Breast epithelium (tissue), 3 donors: Measurements from ENCODE around the gene CDH2.

Source experiments
- POLR2A ChIP-seq: fragments of 450-650 bp; IDR thresholded peaks from one replicate; pipeline ENCODE4 v1.6.1; 2016; ENCODE audit warnings: antibody characterized with exemption, mild to moderate bottlenecking, moderate library complexity
- POLR2AphosphoS5 ChIP-seq, 3 donors: sonication (generic); formaldehyde crosslinking; IDR thresholded peaks; one replicate each; pipeline ENCODE4 v1.6.1; 2017; ENCODE audit warnings: antibody characterized with exemption in 3 of 3
- TF ChIP-seq, protein P1 (sequence below), 3 donors: fragments of 450-650 bp; IDR thresholded peaks; one replicate each; pipeline ENCODE4 v1.5.1; 2016 to 2017; ENCODE audit warnings: antibody characterized with exemption in 3 of 3, mild to moderate bottlenecking in 3 of 3, moderate library complexity in 3 of 3

GRCh38 chr18:28212060-28212459, 35.1 kb upstream of the CDH2 start:
- TF ChIP-seq, protein P1, sequence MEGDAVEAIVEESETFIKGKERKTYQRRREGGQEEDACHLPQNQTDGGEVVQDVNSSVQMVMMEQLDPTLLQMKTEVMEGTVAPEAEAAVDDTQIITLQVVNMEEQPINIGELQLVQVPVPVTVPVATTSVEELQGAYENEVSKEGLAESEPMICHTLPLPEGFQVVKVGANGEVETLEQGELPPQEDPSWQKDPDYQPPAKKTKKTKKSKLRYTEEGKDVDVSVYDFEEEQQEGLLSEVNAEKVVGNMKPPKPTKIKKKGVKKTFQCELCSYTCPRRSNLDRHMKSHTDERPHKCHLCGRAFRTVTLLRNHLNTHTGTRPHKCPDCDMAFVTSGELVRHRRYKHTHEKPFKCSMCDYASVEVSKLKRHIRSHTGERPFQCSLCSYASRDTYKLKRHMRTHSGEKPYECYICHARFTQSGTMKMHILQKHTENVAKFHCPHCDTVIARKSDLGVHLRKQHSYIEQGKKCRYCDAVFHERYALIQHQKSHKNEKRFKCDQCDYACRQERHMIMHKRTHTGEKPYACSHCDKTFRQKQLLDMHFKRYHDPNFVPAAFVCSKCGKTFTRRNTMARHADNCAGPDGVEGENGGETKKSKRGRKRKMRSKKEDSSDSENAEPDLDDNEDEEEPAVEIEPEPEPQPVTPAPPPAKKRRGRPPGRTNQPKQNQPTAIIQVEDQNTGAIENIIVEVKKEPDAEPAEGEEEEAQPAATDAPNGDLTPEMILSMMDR (IDR thresholded peaks at IDR 0.05), result no peak
- TF ChIP-seq POLR2A (no peak), POLR2AphosphoS5 (IDR thresholded peaks at IDR 0.05) (no peak)
